DOHH2 (cell line): ENCODE data around the gene CBX3.

Experiments used
- H3F3A ChIP-seq: fragments of 200-600 bp; sonication (generic), shearing (Covaris generic); 2 replicates; pipeline ENCODE4 v1.6.0; 2016; ENCODE audit warnings: antibody characterized with exemption, mild to moderate bottlenecking; ENCODE audit not compliant: control insufficient read depth, insufficient read depth
- H3K27ac ChIP-seq: fragments of 200-600 bp; sonication (generic); 2 replicates; pipeline ENCODE4 v1.5.1; 2014; ENCODE audit warnings: low read depth, mild to moderate bottlenecking, low read length, moderate library complexity
- H3K27me3 ChIP-seq: fragments of 200-600 bp; sonication (generic); 2 replicates; pipeline ENCODE4 v1.6.1; 2014; ENCODE audit warnings: mild to moderate bottlenecking, low read length, mixed read lengths; ENCODE audit not compliant: control insufficient read depth
- H3K36me3 ChIP-seq: fragments of 200-600 bp; sonication (generic); 2 replicates; pipeline ENCODE4 v1.6.1; 2014; ENCODE audit warnings: mild to moderate bottlenecking, low read length, moderate library complexity, mixed read lengths; ENCODE audit not compliant: control insufficient read depth
- H3K4me1 ChIP-seq: fragments of 200-600 bp; sonication (generic); 2 replicates; pipeline ENCODE4 v1.6.1; 2014; ENCODE audit warnings: mild to moderate bottlenecking, low read length, mixed read lengths; ENCODE audit not compliant: control insufficient read depth
- H3K4me2 ChIP-seq: fragments of 200-600 bp; sonication (generic); 2 replicates; pipeline ENCODE4 v1.6.0; 2014; ENCODE audit warnings: mild to moderate bottlenecking, low read length, moderate library complexity
- H3K4me3 ChIP-seq: fragments of 200-600 bp; sonication (generic); 2 replicates; pipeline ENCODE4 v1.5.1; 2014; ENCODE audit warnings: mild to moderate bottlenecking, low read length, mixed read lengths
- H3K79me2 ChIP-seq: fragments of 200-600 bp; sonication (generic); 2 replicates; pipeline ENCODE4 v1.6.1; 2014; ENCODE audit warnings: mild to moderate bottlenecking, low read length, mixed read lengths; ENCODE audit not compliant: control insufficient read depth
- H3K9me2 ChIP-seq: fragments of 200-600 bp; sonication (generic); replicated peaks from 2 replicates; pipeline ENCODE4 v1.6.1; 2014; ENCODE audit warnings: mild to moderate bottlenecking, low read length, mixed read lengths; ENCODE audit not compliant: control insufficient read depth
- H3K9me3 ChIP-seq: fragments of 200-600 bp; sonication (generic); 2 replicates; pipeline ENCODE4 v1.6.1; 2014; ENCODE audit warnings: antibody characterized with exemption, low read length, mixed read lengths; ENCODE audit not compliant: control insufficient read depth, insufficient read depth
- H4K20me1 ChIP-seq: fragments of 200-600 bp; sonication (generic); 2 replicates; pipeline ENCODE4 v1.6.0; 2014; ENCODE audit warnings: low read depth, mild to moderate bottlenecking, antibody characterized with exemption, low read length, moderate library complexity; ENCODE audit not compliant: control insufficient read depth, insufficient read depth
- EZH2phosphoT487 ChIP-seq: fragments of 200-600 bp; sonication (generic); IDR thresholded peaks from 2 replicates; pipeline ENCODE4 v1.6.1; 2017; ENCODE audit warnings: borderline replicate concordance, mild to moderate bottlenecking, antibody characterized with exemption, low read length, moderate library complexity, mixed read lengths
- TF ChIP-seq, protein P1 (sequence below): fragments of 200-600 bp; sonication (generic); IDR thresholded peaks from one replicate; pipeline ENCODE4 v1.5.1; 2014; ENCODE audit warnings: antibody characterized with exemption, mild to moderate bottlenecking, low read depth, low read length; ENCODE audit not compliant: poor library complexity, severe bottlenecking

CBX3 gene

GRCh38 chr7:26190417-26190869 lies 11.1 kb upstream of the CBX3 start:
- Histone ChIP-seq H3K9me3 (no peaks in the 10 kb centered on the region), H3K36me3 (peaks cover 94% of the 10 kb centered on the region), H3K4me2 (no peak overlapping the region), H3F3A (peaks cover 98% of the 10 kb centered on the region), H3K27me3 (no peaks in the 10 kb centered on the region), H3K4me1 (peaks cover 40% of the 10 kb centered on the region), H3K9me2 (no peaks in the 10 kb centered on the region), H3K79me2 (peaks cover 39% of the 10 kb centered on the region), H3K4me3 (no peak overlapping the region), H3K27ac (no peak overlapping the region), H4K20me1 (peaks cover 50% of the 10 kb centered on the region)
- TF ChIP-seq, protein P1, sequence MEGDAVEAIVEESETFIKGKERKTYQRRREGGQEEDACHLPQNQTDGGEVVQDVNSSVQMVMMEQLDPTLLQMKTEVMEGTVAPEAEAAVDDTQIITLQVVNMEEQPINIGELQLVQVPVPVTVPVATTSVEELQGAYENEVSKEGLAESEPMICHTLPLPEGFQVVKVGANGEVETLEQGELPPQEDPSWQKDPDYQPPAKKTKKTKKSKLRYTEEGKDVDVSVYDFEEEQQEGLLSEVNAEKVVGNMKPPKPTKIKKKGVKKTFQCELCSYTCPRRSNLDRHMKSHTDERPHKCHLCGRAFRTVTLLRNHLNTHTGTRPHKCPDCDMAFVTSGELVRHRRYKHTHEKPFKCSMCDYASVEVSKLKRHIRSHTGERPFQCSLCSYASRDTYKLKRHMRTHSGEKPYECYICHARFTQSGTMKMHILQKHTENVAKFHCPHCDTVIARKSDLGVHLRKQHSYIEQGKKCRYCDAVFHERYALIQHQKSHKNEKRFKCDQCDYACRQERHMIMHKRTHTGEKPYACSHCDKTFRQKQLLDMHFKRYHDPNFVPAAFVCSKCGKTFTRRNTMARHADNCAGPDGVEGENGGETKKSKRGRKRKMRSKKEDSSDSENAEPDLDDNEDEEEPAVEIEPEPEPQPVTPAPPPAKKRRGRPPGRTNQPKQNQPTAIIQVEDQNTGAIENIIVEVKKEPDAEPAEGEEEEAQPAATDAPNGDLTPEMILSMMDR = no peak
- TF ChIP-seq EZH2phosphoT487 = no peak

- H3K9me2 ChIP-seq = no peaks in the 10 kb centered on the region
- H3K79me2 ChIP-seq = peaks cover 49% of the 10 kb centered on the region
- TF ChIP-seq, protein P1 = no peak
- no peak for TF ChIP-seq EZH2phosphoT487
- peaks cover 98% of the 10 kb centered on the region for H3K36me3 ChIP-seq
- no peak overlapping the region for H3K27ac ChIP-seq
- no peaks in the 10 kb centered on the region for H3K9me3 ChIP-seq
- H3K4me3 ChIP-seq = no peak overlapping the region
- peaks cover 98% of the 10 kb centered on the region for H3F3A ChIP-seq
- no peak overlapping the region for H3K4me2 ChIP-seq
- no peaks in the 10 kb centered on the region for H3K27me3 ChIP-seq
- peaks cover 48% of the 10 kb centered on the region for H3K4me1 ChIP-seq
- peaks cover 58% of the 10 kb centered on the region for H4K20me1 ChIP-seq
Observed at GRCh38 chr7:26191233-26191973, 10.1 kb upstream of the CBX3 start.

DNA sequence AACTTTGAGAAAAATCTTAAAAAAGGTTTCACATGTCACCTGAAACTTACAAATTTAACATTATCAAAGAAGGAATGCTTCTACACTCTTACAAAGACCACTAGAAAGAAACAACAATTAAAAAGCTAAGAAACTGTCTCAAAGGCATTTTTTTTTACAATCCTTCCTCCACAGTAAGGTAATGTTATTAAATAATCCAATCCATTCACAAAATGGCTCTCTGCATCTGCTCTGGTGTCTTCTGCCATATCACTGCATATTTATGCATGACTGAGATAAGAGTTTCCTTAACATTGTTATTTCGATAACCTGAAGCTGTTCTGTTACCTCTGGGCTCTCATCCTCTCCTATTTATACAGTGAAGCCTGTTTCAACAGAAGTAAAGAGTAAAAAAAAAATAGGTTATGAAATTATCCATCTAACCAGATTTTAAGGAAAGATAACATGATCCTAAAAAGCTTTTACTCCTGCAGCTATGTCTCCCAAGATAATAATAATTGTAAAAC lies 9.5 kb upstream of the CBX3 start:
- Histone ChIP-seq H3K4me1 (peaks cover 55% of the 10 kb centered on the region), H4K20me1 (peaks cover 65% of the 10 kb centered on the region), H3K27ac (no peak overlapping the region), H3K9me3 (no peaks in the 10 kb centered on the region), H3K4me3 (no peak overlapping the region), H3K36me3 (peaks cover 99% of the 10 kb centered on the region), H3F3A (peaks cover 98% of the 10 kb centered on the region), H3K27me3 (no peaks in the 10 kb centered on the region), H3K4me2 (no peak overlapping the region), H3K9me2 (no peaks in the 10 kb centered on the region), H3K79me2 (peaks cover 55% of the 10 kb centered on the region)
- TF ChIP-seq EZH2phosphoT487 = no peak
- TF ChIP-seq, protein P1 = no peak
